HG02981 (cell line): ENCODE results near the gene HMX2.
A peak's percentile ranks its signal among the peaks of the same experiment; 100 is the strongest.
"Not testable (repeated sequence)": the region's sequence is repeated elsewhere in the genome, so short reads cannot be mapped to it uniquely, and the experiment has no call there.

Experiments
- ATAC-seq: cut with Tn5 transposase; IDR thresholded peaks from one replicate; pipeline ENCODE4 v1.9.1; 2021; ENCODE audit warnings: mild to moderate bottlenecking, moderate library complexity; ENCODE audit not compliant: unreplicated experiment

HMX2 gene

DNA sequence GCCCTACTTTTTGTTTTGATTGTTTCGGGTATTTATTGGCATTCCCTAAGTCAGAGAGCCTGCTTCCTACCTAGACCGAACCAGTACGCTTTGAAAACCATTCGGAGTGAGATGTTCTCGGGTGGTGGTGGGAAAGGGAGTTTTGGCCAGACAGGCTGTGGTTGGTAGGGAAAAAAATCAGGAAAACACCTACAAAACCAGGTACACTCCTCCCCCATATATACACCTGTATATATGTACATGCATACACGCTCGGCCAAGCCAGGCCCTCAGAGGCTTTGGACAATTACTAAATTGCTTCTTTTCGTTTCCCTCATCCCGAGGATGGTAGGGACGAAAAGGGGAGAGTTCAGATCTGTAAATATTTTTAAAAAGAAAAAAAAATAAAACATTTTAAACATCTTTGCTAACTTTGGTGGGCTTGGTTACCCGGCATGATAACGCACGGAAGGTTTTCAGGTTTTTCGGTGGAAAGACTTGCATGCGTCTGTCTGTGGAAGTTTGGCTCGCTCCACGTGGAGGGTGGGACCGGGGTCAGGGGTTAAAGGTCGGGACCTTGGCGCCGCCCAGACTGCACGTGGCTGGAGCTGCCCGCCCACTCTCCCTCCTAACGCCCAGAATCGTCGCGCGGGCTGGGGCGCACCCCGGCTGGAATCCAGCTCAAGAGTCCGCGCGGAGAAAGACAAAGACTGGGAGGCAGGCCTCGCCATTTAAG, 2.5 kb downstream of the HMX2 start:
- ATAC-seq: no peak

- no peak for ATAC-seq
These were observed 3.2 kb downstream of the HMX2 start for GRCh38 chr10:123150986-123151736.

- no peak for ATAC-seq
These were observed 3.8 kb downstream of the HMX2 start for GRCh38 chr10:123151737-123152135.

GRCh38 chr10:123153486-123154091, 5.7 kb downstream of the HMX2 start:
- ATAC-seq: no peak

DNA sequence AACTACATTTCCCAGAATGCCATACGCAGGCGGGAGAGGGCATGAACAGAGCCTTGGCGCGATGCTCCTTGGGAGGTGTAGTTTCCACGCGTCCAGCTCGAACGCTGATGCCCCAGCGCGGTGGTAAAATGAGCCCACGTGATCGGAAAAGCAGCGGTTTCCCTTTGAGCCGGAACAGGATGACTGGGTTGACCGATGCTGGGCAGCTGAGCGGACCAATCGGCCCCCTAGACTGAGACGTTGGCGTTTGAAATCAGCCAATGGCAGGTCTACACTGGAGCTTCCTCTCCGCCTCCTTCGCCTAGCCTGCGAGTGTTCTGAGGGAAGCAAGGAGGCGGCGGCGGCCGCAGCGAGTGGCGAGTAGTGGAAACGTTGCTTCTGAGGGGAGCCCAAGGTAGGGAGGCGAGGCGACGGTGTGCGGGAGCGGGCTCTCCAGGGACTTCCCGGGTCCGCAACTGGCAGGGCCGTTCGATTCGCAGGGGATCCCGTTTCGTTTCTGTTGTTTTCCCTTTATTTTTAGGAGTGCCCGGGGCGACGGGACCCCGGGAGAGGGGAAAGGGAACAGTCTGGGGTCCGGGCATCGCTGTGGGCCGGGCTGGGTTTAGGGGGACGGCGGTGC, 6.3 kb downstream of the HMX2 start, which contains the start of gene BUB3:
TSS of gene BUB3 (plus strand) at position 311 of the 619 bp plus-strand sequence. CDS start 516 bp downstream, outside the sequence.
- peak; percentile 88 for ATAC-seq

- peak; percentile 47 for ATAC-seq
These were observed 7.0 kb downstream of the HMX2 start for GRCh38 chr10:123154711-123155505.

DNA sequence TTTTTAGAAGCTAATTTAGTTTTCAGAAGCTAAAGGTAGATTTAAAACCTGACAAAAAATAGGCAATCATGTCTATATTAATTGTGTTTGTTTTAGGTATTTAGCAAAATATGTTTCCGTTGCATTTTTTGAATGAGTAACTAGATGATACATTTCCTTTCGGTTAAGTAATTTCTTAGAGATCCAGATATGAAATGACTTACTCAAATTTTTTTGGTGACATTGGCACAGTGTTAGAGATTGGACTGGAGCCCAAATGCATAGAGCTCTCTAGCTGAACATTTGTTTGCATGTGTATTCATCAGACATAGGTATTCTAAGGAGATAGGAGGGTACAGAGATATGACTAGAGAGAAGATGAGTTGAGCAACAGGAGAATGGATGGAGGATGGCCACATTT, 8.1 kb downstream of the HMX2 start:
- ATAC-seq: no peak

DNA sequence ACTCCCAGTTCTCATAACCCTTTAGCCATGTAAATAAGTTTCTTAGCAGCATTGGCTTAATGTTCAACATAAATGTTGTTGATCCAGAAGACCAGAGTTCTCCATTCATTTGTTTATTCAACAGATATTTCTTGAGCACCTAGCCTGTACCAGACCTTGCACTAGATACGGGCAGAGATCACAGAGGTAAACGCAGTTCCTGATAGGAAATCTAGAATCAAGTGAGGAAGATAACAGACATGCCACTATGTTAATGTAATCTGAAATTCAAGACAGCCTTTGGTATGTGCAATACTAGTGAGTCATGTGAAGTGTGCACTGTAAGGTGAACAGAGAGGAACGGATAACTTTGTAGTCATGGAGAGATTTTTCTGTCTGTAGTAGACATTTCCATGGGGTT, 9.3 kb downstream of the HMX2 start:
- no peak for ATAC-seq

DNA sequence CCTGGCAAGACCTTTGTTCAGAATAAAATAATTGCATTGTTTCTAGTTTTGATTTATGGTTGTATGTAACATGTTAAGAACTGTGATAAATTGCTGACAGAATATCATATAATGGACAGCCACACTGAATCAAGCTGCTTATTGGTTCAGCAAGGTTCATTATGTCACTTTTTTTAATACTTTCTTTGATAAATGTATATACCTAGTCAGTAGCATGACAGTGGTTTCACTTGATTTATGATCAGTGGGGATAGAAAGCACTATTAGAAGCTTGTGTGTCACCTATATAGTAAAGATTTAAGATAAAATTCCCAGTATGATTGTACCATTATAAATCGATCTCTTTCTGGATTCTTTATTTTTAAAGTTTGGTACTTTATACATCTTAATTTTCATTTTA, 10.7 kb downstream of the HMX2 start:
- no peak for ATAC-seq

GRCh38 chr10:123160311-123160980, 12.5 kb downstream of the HMX2 start:
- ATAC-seq: no peak

GRCh38 chr10:123164319-123164718, 16.4 kb downstream of the HMX2 start:
- no peak for ATAC-seq

DNA sequence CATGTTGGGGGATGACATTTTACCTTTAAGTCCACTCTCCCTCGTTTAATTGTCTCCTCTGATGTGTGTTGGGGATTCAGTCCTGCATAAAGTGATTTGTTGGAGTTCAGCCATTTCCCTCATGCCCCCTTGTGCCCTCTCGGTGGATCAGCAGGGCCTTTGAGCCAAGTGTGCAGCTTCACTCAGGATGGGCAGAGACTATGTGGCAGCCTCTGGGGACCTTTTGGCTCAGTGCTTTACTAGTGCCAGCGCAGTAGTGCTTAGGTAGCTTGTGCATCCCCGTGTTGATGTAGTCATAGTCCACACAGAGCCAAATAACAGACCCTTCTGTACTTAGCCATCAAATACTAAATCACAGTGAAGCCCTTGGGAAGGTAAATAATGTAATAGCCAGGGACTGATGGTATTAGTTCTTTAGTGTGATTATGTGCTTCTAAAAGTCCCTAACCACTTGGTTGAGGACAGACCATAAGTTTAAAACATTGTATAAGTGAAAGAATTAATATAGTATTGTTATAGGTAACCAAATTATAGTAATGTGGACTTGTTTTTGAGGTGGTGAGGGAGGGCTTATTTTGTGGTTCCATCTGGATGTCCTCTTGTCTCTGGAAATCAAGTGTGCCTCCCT, 17.6 kb downstream of the HMX2 start:
- no peak for ATAC-seq

DNA sequence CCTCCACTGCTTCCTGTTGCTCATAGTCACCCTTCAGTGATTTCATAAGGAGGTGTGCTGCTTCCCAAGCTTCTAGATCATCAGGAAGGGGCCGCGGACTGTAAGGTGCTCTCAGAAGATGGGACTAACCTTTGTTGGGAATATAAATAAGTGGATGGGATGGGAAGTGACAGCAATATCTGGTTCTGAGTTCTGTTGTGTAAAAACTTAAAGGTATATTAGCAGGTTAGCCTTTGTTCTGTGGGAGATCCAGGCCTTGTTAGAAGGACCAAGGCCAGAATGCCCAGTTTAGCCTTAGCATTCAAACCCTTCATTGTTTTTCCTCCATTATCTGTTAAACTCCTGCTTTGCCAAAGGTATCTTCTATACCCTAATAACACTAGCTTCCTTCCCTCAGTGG, 18.7 kb downstream of the HMX2 start:
- ATAC-seq: no peak

DNA sequence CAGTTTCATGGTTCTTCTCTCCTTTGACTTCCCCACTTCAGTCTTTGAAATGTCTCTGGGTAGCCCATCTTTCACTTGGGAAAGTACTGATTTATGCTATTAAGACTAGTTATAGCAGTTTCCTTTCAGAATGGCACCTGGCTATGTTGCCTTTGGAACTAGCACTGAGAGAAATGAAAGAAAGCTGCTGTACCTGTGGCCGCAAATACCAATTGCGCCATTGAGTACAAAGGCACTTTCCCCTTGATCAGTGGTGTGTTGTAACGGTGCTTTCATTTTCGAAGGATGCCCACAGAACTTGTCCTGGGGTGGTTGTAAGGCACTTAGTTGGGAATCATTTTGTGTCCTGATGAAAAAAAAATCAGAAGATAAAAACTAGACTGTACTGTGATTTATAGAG, 23.0 kb downstream of the HMX2 start:
- ATAC-seq: no peak

- ATAC-seq: not testable (repeated sequence)
These were observed 23.7 kb downstream of the HMX2 start for GRCh38 chr10:123171616-123172015.

DNA sequence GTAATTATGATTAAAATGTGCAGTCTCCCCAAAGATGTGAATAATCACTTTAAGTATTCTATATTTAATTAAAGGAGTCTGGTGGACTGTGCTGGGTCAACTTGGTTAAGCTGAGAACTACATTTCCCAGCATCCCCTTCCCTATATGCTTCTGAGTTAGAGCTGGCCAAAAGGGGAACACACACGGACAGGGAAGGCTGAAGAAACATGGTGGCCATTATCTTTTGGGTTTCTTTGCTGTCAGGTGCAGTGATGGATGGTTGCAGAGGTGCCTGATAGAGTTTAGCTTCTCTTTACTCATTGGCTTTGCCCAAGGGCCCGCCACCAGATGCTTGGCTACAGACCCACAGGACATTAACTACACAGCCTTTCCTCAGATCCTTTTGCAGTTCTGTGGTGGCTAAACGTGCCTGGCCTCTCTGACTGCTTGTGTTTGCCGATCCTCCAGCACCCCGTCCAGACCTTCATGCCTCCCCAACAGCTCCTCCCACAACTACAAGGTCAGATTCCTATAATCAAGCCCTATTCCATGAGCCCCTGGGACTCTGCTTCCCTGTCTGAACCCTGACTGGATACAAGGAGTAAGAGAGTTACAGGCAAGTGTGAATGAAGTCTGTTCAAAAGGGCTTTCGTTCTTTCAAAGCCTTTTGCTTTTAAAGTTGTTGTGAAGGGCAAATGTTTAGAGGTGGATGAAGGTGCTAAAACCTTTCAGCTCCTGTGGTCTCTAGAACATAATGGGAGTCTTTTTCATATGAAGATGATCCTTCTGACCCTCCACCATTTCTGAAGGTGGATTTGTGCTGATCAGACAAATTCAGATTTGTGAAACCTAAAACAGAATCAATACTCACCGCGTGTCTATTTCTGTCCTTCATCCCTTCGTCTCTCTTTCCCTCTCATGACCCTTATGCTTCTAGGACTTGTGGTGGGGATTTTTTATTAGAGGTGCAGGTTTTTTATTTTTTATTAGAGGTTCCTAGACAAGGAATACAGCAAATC, 27.8 kb downstream of the HMX2 start:
- ATAC-seq: no peak

GRCh38 chr10:123178390-123178789, 30.5 kb downstream of the HMX2 start:
- not testable (repeated sequence) for ATAC-seq
